MM.1S (cell line): ENCODE results near the gene STK39.

Source experiments
- DNase-seq: peaks from one replicate; pipeline ENCODE4 v3.0.0-alpha.2; 2015
- H2AFZ ChIP-seq: fragments of 300-600 bp; sonication (generic); 2 replicates; pipeline ENCODE4 v1.6.0; 2016; ENCODE audit warnings: antibody characterized with exemption, low read length
- H3F3A ChIP-seq: fragments of 300-600 bp; sonication (generic); 2 replicates; pipeline ENCODE4 v1.6.1; 2016; ENCODE audit warnings: mild to moderate bottlenecking, antibody characterized with exemption, low read length, moderate library complexity, mixed read lengths; ENCODE audit not compliant: insufficient read depth
- H3K27ac ChIP-seq: fragments of 300-600 bp; sonication (generic); 2 replicates; pipeline ENCODE4 v1.5.1; 2016; ENCODE audit warnings: mild to moderate bottlenecking, low read length
- H3K27me3 ChIP-seq: fragments of 300-600 bp; sonication (generic); replicated peaks from 2 replicates; pipeline ENCODE4 v1.6.0; 2016; ENCODE audit warnings: low read length; ENCODE audit not compliant: insufficient read depth
- H3K36me3 ChIP-seq: fragments of 300-600 bp; sonication (generic); replicated peaks from 2 replicates; pipeline ENCODE4 v1.6.1; 2016; ENCODE audit warnings: mild to moderate bottlenecking, low read length, mixed read lengths; ENCODE audit not compliant: insufficient read depth
- H3K4me1 ChIP-seq: fragments of 300-600 bp; sonication (generic); 2 replicates; pipeline ENCODE4 v1.6.1; 2016; ENCODE audit warnings: low read length, mixed read lengths
- H3K4me2 ChIP-seq: fragments of 300-600 bp; sonication (generic); 2 replicates; pipeline ENCODE4 v1.6.0; 2016; ENCODE audit warnings: low read depth, low read length
- H3K4me3 ChIP-seq: fragments of 300-600 bp; sonication (generic); 2 replicates; pipeline ENCODE4 v1.5.1; 2016; ENCODE audit warnings: low read length, mixed read lengths
- H3K79me2 ChIP-seq: fragments of 300-600 bp; sonication (generic); 2 replicates; pipeline ENCODE4 v1.6.1; 2016; ENCODE audit warnings: mixed run types, low read length, mixed read lengths
- H3K9ac ChIP-seq: fragments of 300-600 bp; sonication (generic); 2 replicates; pipeline ENCODE4 v1.6.1; 2016; ENCODE audit warnings: low read length, mixed read lengths
- H3K9me2 ChIP-seq: fragments of 300-600 bp; sonication (generic); replicated peaks from 2 replicates; pipeline ENCODE4 v1.6.1; 2016; ENCODE audit warnings: mild to moderate bottlenecking, low read length, mixed read lengths; ENCODE audit not compliant: insufficient read depth
- H3K9me3 ChIP-seq: fragments of 300-600 bp; sonication (generic); replicated peaks from 2 replicates; pipeline ENCODE4 v1.6.1; 2016; ENCODE audit warnings: mild to moderate bottlenecking, low read length, mixed read lengths; ENCODE audit not compliant: insufficient read depth
- H4K20me1 ChIP-seq: fragments of 300-600 bp; sonication (generic); 2 replicates; pipeline ENCODE4 v1.6.1; 2016; ENCODE audit warnings: mild to moderate bottlenecking, low read length, moderate library complexity, mixed read lengths; ENCODE audit not compliant: insufficient read depth
- EZH2 ChIP-seq: fragments of 300-600 bp; sonication (generic); optimal IDR thresholded peaks from 2 replicates; pipeline ENCODE3; 2017; ENCODE audit warnings: low read depth, mild to moderate bottlenecking, antibody characterized with exemption, low read length, mixed read lengths
- EZH2phosphoT487 ChIP-seq: fragments of 300-600 bp; sonication (generic); IDR thresholded peaks from 2 replicates; pipeline ENCODE4 v1.6.1; 2018; ENCODE audit warnings: antibody characterized with exemption, low read length
- TF ChIP-seq, protein P1 (sequence below): fragments of 300-600 bp; sonication (generic); IDR thresholded peaks from 2 replicates; pipeline ENCODE4 v1.5.1; 2016; ENCODE audit warnings: antibody characterized with exemption, low read length, mixed read lengths

The STK39 gene

DNA sequence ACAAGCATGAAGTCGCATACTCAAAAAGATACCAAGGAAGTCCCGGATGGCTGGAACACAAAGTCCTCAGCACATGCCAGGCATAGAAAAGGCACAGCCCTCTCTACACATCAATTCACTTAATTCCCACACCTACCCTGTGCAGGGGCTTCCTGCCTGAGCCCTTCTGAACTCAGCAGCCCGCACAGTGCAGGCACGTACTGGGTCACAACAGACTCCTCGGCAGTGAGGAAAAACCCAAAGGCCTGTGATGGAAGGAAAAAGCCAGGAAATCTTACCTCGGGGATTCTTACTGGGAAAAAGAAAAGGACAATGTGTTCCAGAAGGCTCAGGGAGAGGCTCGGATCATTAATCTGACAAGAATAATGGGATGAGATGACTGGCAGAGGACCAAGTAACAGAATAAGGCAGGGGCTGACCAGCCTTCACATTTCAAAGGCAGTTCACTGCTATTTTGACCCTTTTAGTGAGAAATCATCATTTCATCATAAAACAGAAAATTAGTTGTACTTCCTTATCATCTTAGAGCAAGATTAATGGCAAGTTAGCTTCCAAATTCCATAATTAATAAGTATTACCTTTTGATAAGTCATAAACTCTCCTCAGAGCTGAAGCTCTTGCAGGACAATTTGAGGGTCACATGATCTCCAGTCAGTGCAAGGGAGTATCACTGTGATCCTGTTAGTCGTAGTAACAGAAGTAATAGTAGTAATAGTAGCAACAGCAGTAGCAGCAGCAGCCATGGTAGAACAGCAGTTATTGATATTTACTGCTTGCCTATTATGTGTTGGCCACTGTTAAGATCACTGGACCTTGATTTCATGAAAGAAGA is 87.4 kb downstream of the STK39 start:
- Histone ChIP-seq H3K27me3 (no peaks in the 10 kb centered on the region), H3K4me3 (no peak overlapping the region), H3K9ac (no peak overlapping the region), H3F3A (no peaks in the 10 kb centered on the region), H2AFZ (no peak overlapping the region), H3K9me2 (no peaks in the 10 kb centered on the region), H3K4me1 (no peaks in the 10 kb centered on the region), H3K9me3 (no peaks in the 10 kb centered on the region), H3K79me2 (no peaks in the 10 kb centered on the region), H3K4me2 (no peak overlapping the region), H4K20me1 (no peaks in the 10 kb centered on the region), H3K36me3 (no peaks in the 10 kb centered on the region), H3K27ac (no peak overlapping the region)
- TF ChIP-seq EZH2phosphoT487 = no peak
- no peak for TF ChIP-seq EZH2
- TF ChIP-seq, protein P1, sequence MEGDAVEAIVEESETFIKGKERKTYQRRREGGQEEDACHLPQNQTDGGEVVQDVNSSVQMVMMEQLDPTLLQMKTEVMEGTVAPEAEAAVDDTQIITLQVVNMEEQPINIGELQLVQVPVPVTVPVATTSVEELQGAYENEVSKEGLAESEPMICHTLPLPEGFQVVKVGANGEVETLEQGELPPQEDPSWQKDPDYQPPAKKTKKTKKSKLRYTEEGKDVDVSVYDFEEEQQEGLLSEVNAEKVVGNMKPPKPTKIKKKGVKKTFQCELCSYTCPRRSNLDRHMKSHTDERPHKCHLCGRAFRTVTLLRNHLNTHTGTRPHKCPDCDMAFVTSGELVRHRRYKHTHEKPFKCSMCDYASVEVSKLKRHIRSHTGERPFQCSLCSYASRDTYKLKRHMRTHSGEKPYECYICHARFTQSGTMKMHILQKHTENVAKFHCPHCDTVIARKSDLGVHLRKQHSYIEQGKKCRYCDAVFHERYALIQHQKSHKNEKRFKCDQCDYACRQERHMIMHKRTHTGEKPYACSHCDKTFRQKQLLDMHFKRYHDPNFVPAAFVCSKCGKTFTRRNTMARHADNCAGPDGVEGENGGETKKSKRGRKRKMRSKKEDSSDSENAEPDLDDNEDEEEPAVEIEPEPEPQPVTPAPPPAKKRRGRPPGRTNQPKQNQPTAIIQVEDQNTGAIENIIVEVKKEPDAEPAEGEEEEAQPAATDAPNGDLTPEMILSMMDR = no peak
- DNase-seq = no peak

DNA sequence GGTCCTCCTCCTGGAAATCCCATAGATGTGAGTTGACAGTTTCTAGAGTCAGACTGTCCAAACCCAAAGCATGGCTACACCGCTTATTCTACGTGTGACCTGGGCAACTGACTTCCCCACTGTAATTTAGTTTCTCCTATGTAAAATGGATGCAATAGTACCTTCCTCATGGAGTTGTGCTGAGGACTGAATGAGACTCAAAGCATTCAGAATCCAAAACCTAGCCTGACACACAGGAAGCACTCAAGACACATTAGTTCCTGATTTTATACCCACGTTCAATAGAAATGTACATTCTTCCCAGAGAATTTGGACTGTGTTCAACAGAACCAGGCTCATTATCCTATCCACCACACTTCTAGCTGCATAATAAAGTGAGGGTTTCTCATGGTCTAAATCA is 88.8 kb downstream of the STK39 start:
- no peak overlapping the region for H3K4me2 ChIP-seq
- H3K4me1 ChIP-seq = no peaks in the 10 kb centered on the region
- no peaks in the 10 kb centered on the region for H3K27me3 ChIP-seq
- H2AFZ ChIP-seq = no peak overlapping the region
- H3K4me3 ChIP-seq = no peak overlapping the region
- no peaks in the 10 kb centered on the region for H3K36me3 ChIP-seq
- H3F3A ChIP-seq = no peaks in the 10 kb centered on the region
- no peak overlapping the region for H3K9ac ChIP-seq
- no peak overlapping the region for H3K27ac ChIP-seq
- TF ChIP-seq, protein P1 = no peak
- TF ChIP-seq EZH2 (no peak), EZH2phosphoT487 (no peak)
- no peak for DNase-seq
- no peaks in the 10 kb centered on the region for H4K20me1 ChIP-seq
- no peaks in the 10 kb centered on the region for H3K79me2 ChIP-seq
- H3K9me2 ChIP-seq = no peaks in the 10 kb centered on the region
- H3K9me3 ChIP-seq = no peaks in the 10 kb centered on the region

DNA sequence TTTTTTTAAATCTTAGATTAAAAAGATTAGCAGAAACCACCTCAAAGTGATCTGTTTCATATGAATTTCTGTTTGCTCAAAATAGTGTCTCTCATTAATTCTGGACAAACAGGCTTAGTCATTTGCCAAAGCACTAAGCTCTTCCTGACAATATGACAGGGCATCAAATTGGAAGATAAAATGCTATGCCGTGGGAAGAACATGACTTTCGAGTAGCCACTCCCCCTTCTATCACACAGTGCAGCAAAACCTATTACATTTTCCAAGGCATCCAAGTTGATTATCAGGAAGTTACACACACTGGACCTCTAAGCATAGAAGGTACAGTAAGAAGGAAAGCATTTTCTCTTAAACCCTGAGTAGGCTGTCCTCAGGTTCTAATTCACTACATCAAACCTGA is 89.5 kb downstream of the STK39 start:
- Histone ChIP-seq H3K27ac (no peak overlapping the region), H2AFZ (no peak overlapping the region), H3K79me2 (no peaks in the 10 kb centered on the region), H3K4me1 (no peaks in the 10 kb centered on the region), H3K9ac (no peak overlapping the region), H3K4me3 (no peak overlapping the region), H3K9me3 (no peaks in the 10 kb centered on the region), H4K20me1 (no peaks in the 10 kb centered on the region), H3K4me2 (no peak overlapping the region), H3F3A (no peaks in the 10 kb centered on the region), H3K27me3 (no peaks in the 10 kb centered on the region), H3K9me2 (no peaks in the 10 kb centered on the region), H3K36me3 (no peaks in the 10 kb centered on the region)
- no peak for DNase-seq
- TF ChIP-seq, protein P1 = no peak
- no peak for TF ChIP-seq EZH2phosphoT487
- TF ChIP-seq EZH2 = no peak
